Measurements from ENCODE around the gene ASIC4. TPM values are rescaled to one million over a fixed set of nuclear protein-coding genes. Genes with fewer than 3 reads are reported as not detected.

Gene ASIC4
- total and polyA plus RNA-seq, 2 of the 4 experiments (the other 2 are of a cell fraction): 0.10 TPM; not detected in 1

- dilution Hi-C loops (cut with HindIII; ENCODE audit: low sequenced_read_pairs, unreplicated experiment) (no loop called here), intact Hi-C loops (cut with micrococcal nuclease) (no loop called here), in situ Hi-C loops (cut with MboI; ENCODE audit: low sequenced_read_pairs) (no loop called here)
- Histone ChIP-seq H2BK20ac (ENCODE audit: low read depth, low read length) (0 out of 2 replicates have a peak overlapping the region, but pooled peaks have one; percentile 67), H3K27me3 (ENCODE audit: control insufficient read depth, insufficient read depth, low read length) (no peaks in the 10 kb centered on the region), H3K36me3 (ENCODE audit: control insufficient read depth, insufficient read depth, low read length) (peaks cover 72% of the 10 kb centered on the region; the same call in 1 of the 2 replicates), H2BK120ac (ENCODE audit: low read depth, low read length) (peak overlapping the region; percentile 58; the same call in 1 of the 2 replicates), H2AFZ (replicated peaks; ENCODE audit: low read length, poor library complexity) (no peak overlapping the region), H2BK5ac (ENCODE audit: low read depth, low read length, poor library complexity, severe bottlenecking) (peak overlapping the region; percentile 71), H3K27ac (ENCODE audit: insufficient read depth, low read length) (no peak overlapping the region), H3K4me3 (ENCODE audit: insufficient read depth, low read depth, low read length) (no peak overlapping the region), H3K9me3 (ENCODE audit: control insufficient read depth, insufficient read depth, low read length) (no peaks in the 10 kb centered on the region), H4K8ac (ENCODE audit: low read depth in 2 of 2, low read length in 2 of 2) (peak overlapping the region in 1 of 2 experiments; percentile 7; a peak in 1 of 4 replicates), H3K14ac (replicated peaks; ENCODE audit: low read depth, low read length) (0 out of 2 replicates have a peak overlapping the region, but pooled peaks have one; percentile 5), H3K4me2 (ENCODE audit: low read depth, low read length) (no peak overlapping the region), H3K9me1 (ENCODE audit: insufficient read depth, low read length) (no peaks in the 10 kb centered on the region), H3K4ac (ENCODE audit: low read depth, low read length) (peak overlapping the region; percentile 48; the same call in 1 of the 2 replicates), H3K79me1 (ENCODE audit: low read depth in 1 of 2, low read length in 2 of 2) (no peaks in the 10 kb centered on the region; a peak in 1 of 4 replicates), H2BK15ac (ENCODE audit: low read depth, low read length) (no peak overlapping the region), H3K4me1 (ENCODE audit: control insufficient read depth, insufficient read depth, low read length) (peaks cover 13% of the 10 kb centered on the region), H3K18ac (ENCODE audit: low read depth, low read length) (peak overlapping the region; percentile 34; the same call in 1 of the 2 replicates), H3K9ac (ENCODE audit: low read depth, low read length) (no peak overlapping the region), H2AK5ac (ENCODE audit: low read depth, low read length) (peak overlapping the region; percentile 60), H4K5ac (ENCODE audit: low read depth, low read length) (peak overlapping the region; percentile 67; the same call in 1 of the 2 replicates), H3K56ac (ENCODE audit: extremely low read depth, insufficient read depth, low read length) (no peak overlapping the region), H2AK9ac (replicated peaks; ENCODE audit: low read depth, low read length, poor library complexity) (peak overlapping the region; percentile 89), H4K20me1 (ENCODE audit: insufficient read depth, low read length) (no peaks in the 10 kb centered on the region; the same call in none of the 2 replicates), H3K23ac (ENCODE audit: low read depth, low read length) (no peak overlapping the region), H4K91ac (ENCODE audit: insufficient read depth, low read depth, low read length) (no peak overlapping the region)
- no peak for ATAC-seq (ENCODE audit: low read depth)
- 95% methylated on average over 11 of the region's 23 CpGs; no CpG with 5 or more reads in 1 of the 2 experiments for WGBS, 2 experiments (ENCODE audit: extremely low coverage in 2 of 2, insufficient read length in 1 of 2)
- CTCF ChIA-PET: interaction anchor here (0.8 to 1.0 kb wide), 2 partner anchors 8 to 9 kb away, joined by 3 read pairs; no protein-coding TSS in a partner anchor
- POLR2A ChIA-PET (ENCODE audit: unreplicated experiment): no interaction called here
- no TSS peak for BruUV-seq (replicated peaks)
- TF ChIP-seq CEBPB (IDR thresholded peaks at IDR 0.05; ENCODE audit: low read depth, low read length): no peak
- no peak for TF ChIP-seq RAD21 (IDR thresholded peaks at IDR 0.05; ENCODE audit: low read length)
- TF ChIP-seq RFX5 (IDR thresholded peaks at IDR 0.05; ENCODE audit: low read depth, low read length): no peak
- DNase-seq: no peak
Measured at GRCh38 chr2:219468410-219469185, 45.7 kb upstream of the ASIC4 start.
